Tibial nerve (tissue), 4 donors: Measurements from ENCODE around the gene MAP3K14. TPM values are rescaled to one million over a fixed set of nuclear protein-coding genes. Genes with fewer than 3 reads are reported as not detected.
"Not testable (repeated sequence)": the region's sequence is repeated elsewhere in the genome, so short reads cannot be mapped to it uniquely, and the experiment has no call there.

Source experiments
- DNase-seq, 2 donors: peaks; one replicate each; pipeline ENCODE4 v3.0.0-alpha.2; 2019; ENCODE audit warnings: low spot score in 2 of 2
- H3K27ac ChIP-seq, 4 donors: fragments of 200-600 bp; sonication (generic) in 3 of 4; one replicate each; pipeline ENCODE4 v1.5.1; 2017 to 2019; ENCODE audit warnings: mild to moderate bottlenecking in 1 of 4
- H3K27me3 ChIP-seq, 2 donors: fragments of 200-600 bp; sonication (generic) in 1 of 2; one replicate each; pipeline versions ENCODE4 v1.5.1 to v1.6.0; 2017 to 2019
- H3K36me3 ChIP-seq, 3 donors: fragments of 200-600 bp; sonication (generic); one replicate each; pipeline ENCODE4 v1.5.1; 2018 to 2019
- H3K4me1 ChIP-seq, 4 donors: fragments of 200-600 bp; sonication (generic) in 3 of 4; one replicate each; pipeline ENCODE4 v1.5.1; 2017 to 2019
- H3K4me3 ChIP-seq, 4 donors: fragments of 200-600 bp; sonication (generic) in 3 of 4; one replicate each; pipeline ENCODE4 v1.5.1; 2017 to 2019; ENCODE audit warnings: mild to moderate bottlenecking in 1 of 4, moderate library complexity in 1 of 4
- H3K9me3 ChIP-seq, 4 donors: fragments of 200-600 bp; sonication (generic) in 3 of 4; one replicate each; pipeline ENCODE4 v1.5.1; 2017 to 2019
- CTCF ChIP-seq, 5 experiments: fragments of 200-600 bp in 3 of 5; fragments of 450-650 bp in 2 of 5; sonication (generic) in 3 of 5; IDR thresholded peaks; one replicate each; pipeline ENCODE4 v1.5.1; 2016 to 2019; ENCODE audit warnings: antibody characterized with exemption in 5 of 5, mild to moderate bottlenecking in 3 of 5, moderate library complexity in 2 of 5
- EP300 ChIP-seq, 2 donors: sonication (generic); formaldehyde crosslinking; IDR thresholded peaks; one replicate each; pipeline ENCODE4 v1.6.1; 2017; ENCODE audit warnings: antibody characterized with exemption in 2 of 2, mild to moderate bottlenecking in 1 of 2
- POLR2A ChIP-seq, 2 donors: fragments of 450-650 bp; IDR thresholded peaks; one replicate each; pipeline ENCODE4 v1.6.1; 2017; ENCODE audit warnings: antibody characterized with exemption in 2 of 2, mild to moderate bottlenecking in 2 of 2, moderate library complexity in 2 of 2
- WGBS, 2 donors: methylation state at CpG; one replicate each; pipeline ENCODE4 v1.1.5; 2018; 5-methylcytosine and 5-hydroxymethylcytosine counted together
- total RNA-seq, 4 donors: library from RNA; depleted of rRNA; stranded (reverse); fragments of >200 nt; gene quantifications; one replicate each; pipeline ENCODE4 v1.1.0, GENCODE V29; 2016

Gene MAP3K14
- total RNA-seq, 4 donors from 2014 or later, result 9.6 to 15.6 (median 13.3) TPM

- Histone ChIP-seq H3K4me1 (peaks cover 0 to 6% (median 0%) of the 10 kb centered on the region in 4 donors), H3K36me3 (no peaks in the 10 kb centered on the region), H3K27ac (no peak overlapping the region), H3K27me3 (no peaks in the 10 kb centered on the region), H3K4me3 (no peak overlapping the region), H3K9me3 (peaks cover 0 to 9% (median 0%) of the 10 kb centered on the region in 4 donors)
- WGBS, 2 donors, result 93 to 98% methylated on average over 2 of the region's 2 CpGs
- TF ChIP-seq CTCF (IDR thresholded peaks at IDR 0.05) (no peak), EP300 (IDR thresholded peaks at IDR 0.05) (no peak), POLR2A (IDR thresholded peaks at IDR 0.05) (no peak)
- DNase-seq, result no peak
Observed at GRCh38 chr17:45351831-45352230, 35.0 kb upstream of the MAP3K14 start.

GRCh38 chr17:45347444-45347843, 30.6 kb upstream of the MAP3K14 start:
- TF ChIP-seq CTCF (IDR thresholded peaks at IDR 0.05), result no peak
- TF ChIP-seq POLR2A (IDR thresholded peaks at IDR 0.05), result no peak
- TF ChIP-seq EP300 (IDR thresholded peaks at IDR 0.05), result no peak
- Histone ChIP-seq H3K27ac (no peak overlapping the region), H3K4me1 (peaks cover 0 to 29% (median 0%) of the 10 kb centered on the region in 4 donors), H3K9me3 (peaks cover 0 to 8% (median 0%) of the 10 kb centered on the region in 4 donors), H3K36me3 (no peaks in the 10 kb centered on the region), H3K27me3 (no peaks in the 10 kb centered on the region), H3K4me3 (no peak overlapping the region)
- DNase-seq, result no peak
- WGBS, 2 donors, result 80 to 85% methylated on average over 6 of the region's 6 CpGs

- Histone ChIP-seq H3K4me3 (no peak overlapping the region), H3K27me3 (no peaks in the 10 kb centered on the region), H3K9me3 (no peaks in the 10 kb centered on the region), H3K27ac (peak overlapping the region; percentile 24 to 69 (median 54)), H3K4me1 (peaks cover 0 to 40% (median 0%) of the 10 kb centered on the region in 4 donors), H3K36me3 (no peaks in the 10 kb centered on the region)
- TF ChIP-seq POLR2A (IDR thresholded peaks at IDR 0.05), result no peak
- no peak for TF ChIP-seq EP300 (IDR thresholded peaks at IDR 0.05)
- TF ChIP-seq CTCF (IDR thresholded peaks at IDR 0.05), result no peak
- WGBS, 2 donors, result 46 to 61% methylated on average over 13 of the region's 13 CpGs
- no peak for DNase-seq
Observed at GRCh38 chr17:45346216-45347015, 29.6 kb upstream of the MAP3K14 start.

GRCh38 chr17:45345554-45346215, 28.9 kb upstream of the MAP3K14 start:
- H3K4me1 ChIP-seq, result peaks cover 0 to 47% (median 0%) of the 10 kb centered on the region in 4 donors
- H3K4me3 ChIP-seq, result no peak overlapping the region
- H3K9me3 ChIP-seq, result no peaks in the 10 kb centered on the region
- no peaks in the 10 kb centered on the region for H3K27me3 ChIP-seq
- peak in 1 of 2 donors; percentile 51 for DNase-seq
- H3K36me3 ChIP-seq, result no peaks in the 10 kb centered on the region
- WGBS, 2 donors, result 32 to 34% methylated on average over 3 of the region's 3 CpGs
- no peak for TF ChIP-seq POLR2A (IDR thresholded peaks at IDR 0.05)
- peak in 1 of 2 donors; percentile 82 for TF ChIP-seq EP300 (IDR thresholded peaks at IDR 0.05)
- no peak for TF ChIP-seq CTCF (IDR thresholded peaks at IDR 0.05)
- H3K27ac ChIP-seq, result peak overlapping the region in 3 of 4 donors; percentile 24 to 69 (median 65)

- H3K9me3 ChIP-seq, result no peaks in the 10 kb centered on the region
- no peaks in the 10 kb centered on the region for H3K27me3 ChIP-seq
- DNase-seq, result no peak
- no peaks in the 10 kb centered on the region for H3K36me3 ChIP-seq
- peaks cover 0 to 48% (median 0%) of the 10 kb centered on the region in 4 donors for H3K4me1 ChIP-seq
- H3K27ac ChIP-seq, result peak overlapping the region in 2 of 4 donors; percentile 65 to 69
- WGBS, 2 donors, result 62 to 72% methylated on average over 3 of the region's 3 CpGs
- no peak for TF ChIP-seq EP300 (IDR thresholded peaks at IDR 0.05)
- TF ChIP-seq POLR2A (IDR thresholded peaks at IDR 0.05), result no peak
- no peak for TF ChIP-seq CTCF (IDR thresholded peaks at IDR 0.05)
- no peak overlapping the region for H3K4me3 ChIP-seq
Observed at GRCh38 chr17:45345246-45345553, 28.4 kb upstream of the MAP3K14 start.

GRCh38 chr17:45343967-45344664, 27.3 kb upstream of the MAP3K14 start:
- H3K9me3 ChIP-seq, H3K4me3 ChIP-seq, H3K36me3 ChIP-seq, DNase-seq, H3K27me3 ChIP-seq, H3K27ac ChIP-seq: not testable (repeated sequence)
- WGBS, 2 donors, result 91 to 96% methylated on average over 10 of the region's 10 CpGs
- peaks cover 0 to 49% (median 0%) of the 10 kb centered on the region in 4 donors for H3K4me1 ChIP-seq
